GM12891 (cell line): Measurements from ENCODE around the gene FRMD3.

ENCODE experiments used
- POLR2A ChIP-seq: IDR thresholded peaks from 2 replicates; pipeline ENCODE4 v1.6.1; 2011; ENCODE audit warnings: low read depth, low read length, control low read depth
- SPI1 ChIP-seq: IDR thresholded peaks from 2 replicates; pipeline ENCODE4 v1.6.1; 2011; ENCODE audit warnings: low read depth, low read length, control low read depth
- TAF1 ChIP-seq: IDR thresholded peaks from 2 replicates; pipeline ENCODE4 v1.6.1; 2011; ENCODE audit warnings: low read depth, low read length, control low read depth

GRCh38 chr9:83523684-83524083, 14.5 kb downstream of the FRMD3 start:
- TF ChIP-seq POLR2A: no peak
- TF ChIP-seq TAF1: no peak
- TF ChIP-seq SPI1: no peak
